ENCODE data around the gene GPR26.

The GPR26 gene, protein sequence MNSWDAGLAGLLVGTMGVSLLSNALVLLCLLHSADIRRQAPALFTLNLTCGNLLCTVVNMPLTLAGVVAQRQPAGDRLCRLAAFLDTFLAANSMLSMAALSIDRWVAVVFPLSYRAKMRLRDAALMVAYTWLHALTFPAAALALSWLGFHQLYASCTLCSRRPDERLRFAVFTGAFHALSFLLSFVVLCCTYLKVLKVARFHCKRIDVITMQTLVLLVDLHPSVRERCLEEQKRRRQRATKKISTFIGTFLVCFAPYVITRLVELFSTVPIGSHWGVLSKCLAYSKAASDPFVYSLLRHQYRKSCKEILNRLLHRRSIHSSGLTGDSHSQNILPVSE

DNA sequence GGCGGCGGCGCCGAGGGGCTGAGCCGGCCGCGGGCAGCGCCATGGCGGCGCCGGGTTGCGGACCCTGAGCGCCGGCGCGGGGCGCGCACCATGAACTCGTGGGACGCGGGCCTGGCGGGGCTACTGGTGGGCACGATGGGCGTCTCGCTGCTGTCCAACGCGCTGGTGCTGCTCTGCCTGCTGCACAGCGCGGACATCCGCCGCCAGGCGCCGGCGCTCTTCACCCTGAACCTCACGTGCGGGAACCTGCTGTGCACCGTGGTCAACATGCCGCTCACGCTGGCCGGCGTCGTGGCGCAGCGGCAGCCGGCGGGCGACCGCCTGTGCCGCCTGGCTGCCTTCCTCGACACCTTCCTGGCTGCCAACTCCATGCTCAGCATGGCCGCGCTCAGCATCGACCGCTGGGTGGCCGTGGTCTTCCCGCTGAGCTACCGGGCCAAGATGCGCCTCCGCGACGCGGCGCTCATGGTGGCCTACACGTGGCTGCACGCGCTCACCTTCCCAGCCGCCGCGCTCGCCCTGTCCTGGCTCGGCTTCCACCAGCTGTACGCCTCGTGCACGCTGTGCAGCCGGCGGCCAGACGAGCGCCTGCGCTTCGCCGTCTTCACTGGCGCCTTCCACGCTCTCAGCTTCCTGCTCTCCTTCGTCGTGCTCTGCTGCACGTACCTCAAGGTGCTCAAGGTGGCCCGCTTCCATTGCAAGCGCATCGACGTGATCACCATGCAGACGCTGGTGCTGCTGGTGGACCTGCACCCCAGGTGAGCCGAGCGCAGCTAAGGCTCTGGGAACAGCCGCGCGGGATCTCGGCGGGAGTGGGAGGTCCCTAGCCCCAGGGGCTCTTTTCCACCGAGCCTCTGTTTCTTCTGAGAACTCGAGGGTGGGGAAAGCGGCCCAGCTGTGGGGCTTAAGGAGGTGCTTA lies at the start of gene GPR26:
GPR26 (plus strand) TSS at position 38 of the 919 bp plus-strand sequence; CDS start at position 91, 53 bp downstream.
- DNase-seq (ENCODE audit: low spot score), result no peak
- in situ Hi-C loops (cut with MboI; ENCODE audit: low sequenced_read_pairs, unreplicated experiment), result no loop called here

DNA sequence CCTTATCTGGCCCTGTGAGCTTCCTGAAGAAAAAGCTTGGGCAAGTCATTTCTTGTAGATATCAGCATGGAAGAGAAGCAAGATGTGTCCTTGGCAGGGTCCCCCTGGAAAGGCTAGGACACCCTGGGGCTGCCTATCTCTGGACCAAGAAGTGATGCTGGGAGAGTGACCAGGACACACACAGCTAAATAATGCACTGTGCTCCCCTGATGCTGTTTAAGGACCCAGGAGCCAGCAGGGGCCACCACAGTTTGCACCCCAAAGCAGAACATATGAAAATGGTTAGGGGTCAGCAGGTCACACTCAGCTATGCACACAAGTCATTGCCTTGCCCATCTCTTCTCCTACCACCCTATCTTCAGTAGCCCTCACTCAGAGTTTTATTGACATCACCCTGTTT lies 47.9 kb upstream of the GPR26 start:
- DNase-seq (ENCODE audit: low spot score), result no peak

More for the DNA sequence above, at the start of gene GPR26:
- TF ChIP-seq, protein P1, sequence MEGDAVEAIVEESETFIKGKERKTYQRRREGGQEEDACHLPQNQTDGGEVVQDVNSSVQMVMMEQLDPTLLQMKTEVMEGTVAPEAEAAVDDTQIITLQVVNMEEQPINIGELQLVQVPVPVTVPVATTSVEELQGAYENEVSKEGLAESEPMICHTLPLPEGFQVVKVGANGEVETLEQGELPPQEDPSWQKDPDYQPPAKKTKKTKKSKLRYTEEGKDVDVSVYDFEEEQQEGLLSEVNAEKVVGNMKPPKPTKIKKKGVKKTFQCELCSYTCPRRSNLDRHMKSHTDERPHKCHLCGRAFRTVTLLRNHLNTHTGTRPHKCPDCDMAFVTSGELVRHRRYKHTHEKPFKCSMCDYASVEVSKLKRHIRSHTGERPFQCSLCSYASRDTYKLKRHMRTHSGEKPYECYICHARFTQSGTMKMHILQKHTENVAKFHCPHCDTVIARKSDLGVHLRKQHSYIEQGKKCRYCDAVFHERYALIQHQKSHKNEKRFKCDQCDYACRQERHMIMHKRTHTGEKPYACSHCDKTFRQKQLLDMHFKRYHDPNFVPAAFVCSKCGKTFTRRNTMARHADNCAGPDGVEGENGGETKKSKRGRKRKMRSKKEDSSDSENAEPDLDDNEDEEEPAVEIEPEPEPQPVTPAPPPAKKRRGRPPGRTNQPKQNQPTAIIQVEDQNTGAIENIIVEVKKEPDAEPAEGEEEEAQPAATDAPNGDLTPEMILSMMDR (IDR thresholded peaks at IDR 0.05; ENCODE audit: borderline replicate concordance, control extremely low read depth, extremely low read depth, insufficient read depth, missing control alignments), result no peak

DNA sequence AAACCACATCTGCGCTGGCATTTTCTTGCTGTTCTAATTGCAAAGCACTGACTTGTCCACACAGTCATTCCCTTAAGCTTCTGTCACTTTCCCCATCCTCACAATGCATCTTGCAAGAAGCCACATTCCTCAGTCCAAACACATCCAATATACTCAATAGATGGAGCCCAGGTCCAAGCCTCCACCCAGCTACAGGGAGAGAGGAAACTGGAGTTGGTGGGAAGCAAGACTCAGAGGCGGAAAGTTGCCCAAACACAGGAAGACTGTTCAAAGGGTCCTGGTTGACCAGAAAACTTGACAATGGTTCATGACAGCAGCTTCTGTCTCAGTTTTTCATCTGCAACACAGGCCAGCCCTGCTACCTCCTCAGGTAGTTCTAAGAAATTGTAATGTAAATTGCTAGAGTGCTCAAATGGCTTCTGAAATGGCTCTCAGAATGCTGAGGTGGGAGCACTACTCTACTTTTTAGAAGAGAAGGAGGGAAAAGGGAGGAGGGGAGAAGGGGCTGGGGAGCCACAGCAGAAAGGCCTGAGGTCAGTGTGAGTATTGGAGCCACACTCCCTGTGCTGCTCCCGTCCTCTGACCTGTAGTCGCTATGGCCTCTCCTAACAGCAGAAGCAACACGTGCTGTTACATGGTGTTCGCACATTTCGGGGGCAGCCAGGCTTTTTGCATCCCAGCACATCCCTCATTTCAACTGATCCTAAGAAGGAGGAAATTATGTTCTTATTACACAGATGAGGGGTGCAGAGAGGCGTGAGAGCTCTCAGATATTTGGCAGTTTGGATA lies 46.9 kb upstream of the GPR26 start:
- in situ Hi-C loops (cut with MboI; ENCODE audit: low sequenced_read_pairs, unreplicated experiment), result no loop called here
- TF ChIP-seq, protein P1 (IDR thresholded peaks at IDR 0.05; ENCODE audit: borderline replicate concordance, control extremely low read depth, extremely low read depth, insufficient read depth, missing control alignments), result no peak

More for the DNA sequence above, 47.9 kb upstream of the GPR26 start:
- in situ Hi-C loops (cut with MboI; ENCODE audit: low sequenced_read_pairs, unreplicated experiment), result no loop called here
- TF ChIP-seq, protein P1 (IDR thresholded peaks at IDR 0.05; ENCODE audit: borderline replicate concordance, control extremely low read depth, extremely low read depth, insufficient read depth, missing control alignments), result no peak

DNA sequence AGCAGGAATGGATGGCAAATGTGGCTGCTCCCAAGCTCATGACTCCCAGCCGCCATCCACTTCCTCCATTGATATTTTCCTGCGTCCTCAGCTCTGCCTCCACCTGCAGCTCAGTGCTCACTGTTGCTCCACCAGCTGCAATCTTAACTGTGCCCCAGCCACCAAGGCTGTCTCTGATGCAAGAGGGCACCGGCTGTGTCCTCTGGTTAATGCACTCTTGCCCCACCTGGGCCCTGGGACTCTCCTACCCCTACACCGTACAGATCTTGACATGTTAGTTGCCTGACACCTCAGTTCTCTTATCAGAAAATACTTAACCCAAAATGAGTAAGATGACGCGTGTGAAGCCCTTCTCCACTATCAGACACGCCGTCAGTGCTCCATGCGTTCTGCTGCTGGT lies 45.5 kb upstream of the GPR26 start:
- TF ChIP-seq, protein P1 (IDR thresholded peaks at IDR 0.05; ENCODE audit: borderline replicate concordance, control extremely low read depth, extremely low read depth, insufficient read depth, missing control alignments), result no peak
- no peak for DNase-seq (ENCODE audit: low spot score)
- in situ Hi-C loops (cut with MboI; ENCODE audit: low sequenced_read_pairs, unreplicated experiment), result no loop called here

More for the DNA sequence above, 46.9 kb upstream of the GPR26 start:
- no peak for DNase-seq (ENCODE audit: low spot score)

DNA sequence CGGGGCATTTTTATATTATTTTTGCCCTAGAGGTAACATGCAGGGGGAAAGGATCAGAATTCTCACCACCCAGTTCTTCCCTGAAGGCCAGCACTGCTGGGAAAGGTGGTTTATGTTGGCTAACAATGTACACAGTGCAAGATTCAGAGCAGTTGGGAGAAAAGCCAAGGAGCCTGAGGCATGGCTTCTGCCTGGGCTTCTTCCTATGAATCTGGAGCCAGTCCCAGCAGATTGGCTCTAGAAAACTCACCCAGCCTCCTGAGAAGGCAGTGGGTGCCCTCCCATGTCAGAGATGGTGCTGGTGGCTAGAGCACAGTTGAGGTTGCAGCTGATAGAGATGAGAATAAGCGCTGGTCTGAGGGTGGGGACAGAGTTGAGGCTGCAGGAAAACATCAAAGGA lies 44.7 kb upstream of the GPR26 start:
- DNase-seq (ENCODE audit: low spot score), result no peak
- TF ChIP-seq, protein P1 (IDR thresholded peaks at IDR 0.05; ENCODE audit: borderline replicate concordance, control extremely low read depth, extremely low read depth, insufficient read depth, missing control alignments), result no peak
- in situ Hi-C loops (cut with MboI; ENCODE audit: low sequenced_read_pairs, unreplicated experiment), result no loop called here

DNA sequence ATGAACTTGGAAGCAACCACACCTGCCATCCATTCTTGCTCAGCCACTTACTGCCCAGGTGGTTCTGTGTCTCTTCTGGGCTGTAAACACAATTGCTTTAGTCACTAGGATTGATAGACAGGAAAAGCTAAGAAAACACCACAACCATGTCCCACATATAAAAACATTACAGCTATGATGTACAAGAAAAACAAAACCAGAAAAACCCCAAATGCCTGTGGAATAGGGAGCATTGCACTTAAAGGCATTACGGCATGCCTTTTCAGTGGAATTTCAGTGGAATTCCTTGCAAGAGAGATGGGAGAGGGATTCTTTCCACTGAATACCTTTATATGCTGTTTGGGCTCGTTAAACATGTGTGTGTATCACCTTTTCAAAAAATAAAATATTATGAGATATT lies 44.2 kb upstream of the GPR26 start:
- no peak for DNase-seq (ENCODE audit: low spot score)
- TF ChIP-seq, protein P1 (IDR thresholded peaks at IDR 0.05; ENCODE audit: borderline replicate concordance, control extremely low read depth, extremely low read depth, insufficient read depth, missing control alignments), result no peak
- in situ Hi-C loops (cut with MboI; ENCODE audit: low sequenced_read_pairs, unreplicated experiment), result no loop called here

Measured in GM13976 (cell line).